Activated T-cell treated with anti-CD3 and anti-CD28 coated beads, Interleukin-2, amount 50 U/mL, for 48 hours (primary cell): ENCODE results near the gene TMEM236.
"Not testable (repeated sequence)": the region's sequence is repeated elsewhere in the genome, so short reads cannot be mapped to it uniquely, and the experiment has no call there.

Experiments
- DNase-seq, 2 experiments: peaks; one replicate each; pipeline ENCODE4 v3.0.0-alpha.2; 2020

TMEM236 gene, protein sequence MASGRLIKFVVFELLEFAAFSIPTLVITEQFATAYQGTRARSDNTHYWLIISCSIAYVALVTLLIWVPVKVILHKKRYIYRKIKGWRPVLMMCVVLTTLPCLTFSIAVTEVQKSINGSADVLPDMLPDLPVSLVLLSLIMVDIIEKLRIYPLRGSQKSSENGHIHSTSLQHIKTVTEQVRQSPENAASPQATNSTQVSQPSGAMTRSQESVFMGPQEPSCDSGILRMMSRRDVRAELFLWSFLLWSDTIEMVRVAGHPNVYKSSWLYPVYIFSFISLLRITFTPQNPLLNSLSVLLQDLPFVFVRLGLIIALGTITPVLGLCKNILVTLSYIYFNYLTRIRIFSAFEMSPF

DNA sequence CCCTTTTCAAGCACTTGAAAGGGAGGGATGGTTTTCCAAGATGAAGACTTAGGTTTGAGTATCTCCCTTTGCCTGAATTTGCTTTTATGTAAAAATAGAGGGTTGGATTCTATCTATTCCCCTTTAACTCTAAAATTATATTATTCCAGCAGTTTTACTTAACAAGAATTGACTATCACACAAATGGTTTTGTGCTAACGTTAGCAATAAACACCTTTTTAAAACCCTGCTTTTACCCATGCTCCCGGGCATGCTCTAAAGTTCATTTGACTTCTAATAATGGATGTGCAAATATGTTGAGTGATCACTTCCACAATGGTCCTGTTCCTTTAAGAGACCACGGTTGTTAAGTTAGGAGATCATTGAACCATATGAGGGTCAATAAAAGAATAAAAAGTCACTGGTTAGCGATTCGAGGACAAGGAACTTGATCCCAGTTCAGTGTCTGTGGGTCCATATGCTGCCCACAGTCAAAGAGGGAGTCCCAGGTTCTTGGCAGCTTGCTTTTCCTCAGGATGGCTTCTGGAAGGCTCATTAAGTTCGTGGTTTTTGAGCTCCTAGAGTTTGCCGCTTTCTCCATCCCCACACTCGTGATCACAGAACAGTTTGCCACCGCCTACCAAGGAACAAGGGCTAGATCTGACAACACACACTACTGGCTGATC is at the start of gene TMEM236:
TSS of gene TMEM236 (plus strand) at position 421 of the 665 bp plus-strand sequence. CDS start at position 516, 95 bp downstream.
- no peak for DNase-seq

- DNase-seq = no peak
Observed at GRCh38 chr10:17703706-17704105, 48.3 kb upstream of the TMEM236 start.

DNA sequence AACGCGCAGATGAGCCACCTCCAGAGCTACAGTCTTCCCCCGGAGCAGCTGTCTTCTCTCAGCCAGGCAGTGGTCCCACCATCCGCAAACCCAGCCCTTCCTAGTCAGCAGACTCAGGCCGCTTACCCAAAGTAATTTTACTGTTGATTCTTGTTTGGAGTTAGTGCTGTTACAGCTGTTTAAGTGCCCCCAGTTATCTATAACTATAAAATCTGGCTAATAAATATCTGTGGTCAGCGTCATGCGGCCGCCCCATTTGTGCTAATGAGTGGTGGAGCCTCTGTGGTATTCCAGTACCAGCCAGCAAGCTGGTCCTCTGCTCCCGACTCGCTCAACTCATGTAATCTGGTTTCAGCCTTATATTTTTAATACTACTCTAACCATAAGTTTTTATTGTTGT is 43.2 kb upstream of the TMEM236 start:
- no peak for DNase-seq

- no peak for DNase-seq
Observed at GRCh38 chr10:17709492-17709891, 42.5 kb upstream of the TMEM236 start.

- no peak for DNase-seq
Observed at GRCh38 chr10:17710181-17710580, 41.8 kb upstream of the TMEM236 start.

GRCh38 chr10:17712053-17712452 is 39.9 kb upstream of the TMEM236 start:
- no peak for DNase-seq

- DNase-seq = no peak
Observed at GRCh38 chr10:17712717-17713471, 39.1 kb upstream of the TMEM236 start.

- no peak for DNase-seq
Observed at GRCh38 chr10:17713758-17714157, 38.2 kb upstream of the TMEM236 start.

DNA sequence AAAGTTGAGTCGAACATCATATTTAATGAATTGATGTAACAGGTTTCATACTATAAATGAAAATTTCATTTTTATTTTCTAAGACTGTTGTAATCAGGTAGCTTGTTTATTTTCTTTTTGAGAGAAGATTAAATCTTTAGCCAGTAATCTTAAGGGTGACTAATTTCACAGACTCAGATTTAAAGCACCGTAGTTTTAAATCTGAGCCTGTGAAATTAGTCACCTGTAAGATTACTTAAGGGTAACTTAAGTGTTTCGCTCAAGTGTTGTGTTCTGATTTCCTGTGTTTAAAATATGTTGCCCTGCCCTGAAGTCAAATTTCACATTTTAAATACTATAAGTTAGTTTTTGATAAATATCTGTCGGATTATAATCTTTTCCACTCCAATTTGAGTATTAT is 35.8 kb upstream of the TMEM236 start:
- no peak for DNase-seq

GRCh38 chr10:17722317-17723014 is 29.5 kb upstream of the TMEM236 start:
- not testable (repeated sequence) for DNase-seq

DNA sequence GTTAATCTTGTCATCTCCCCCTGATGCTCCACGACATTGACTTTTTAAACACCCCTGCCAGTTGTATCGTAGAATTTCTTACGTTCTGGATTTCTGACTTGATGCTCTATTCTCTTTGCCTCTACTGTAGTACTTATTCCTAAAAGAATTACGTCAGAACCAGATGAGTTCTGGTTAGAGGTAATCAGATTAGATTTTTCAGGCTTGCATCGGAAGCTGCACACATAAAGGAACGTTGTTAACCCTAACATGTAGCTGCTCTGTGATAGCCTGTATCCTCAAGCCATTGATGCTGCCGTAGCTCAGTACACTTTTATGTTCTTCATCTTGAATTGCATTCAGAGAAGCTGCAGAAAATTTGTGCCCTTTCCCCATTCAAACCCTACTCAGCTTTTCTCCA is 26.3 kb upstream of the TMEM236 start:
- no peak for DNase-seq

DNA sequence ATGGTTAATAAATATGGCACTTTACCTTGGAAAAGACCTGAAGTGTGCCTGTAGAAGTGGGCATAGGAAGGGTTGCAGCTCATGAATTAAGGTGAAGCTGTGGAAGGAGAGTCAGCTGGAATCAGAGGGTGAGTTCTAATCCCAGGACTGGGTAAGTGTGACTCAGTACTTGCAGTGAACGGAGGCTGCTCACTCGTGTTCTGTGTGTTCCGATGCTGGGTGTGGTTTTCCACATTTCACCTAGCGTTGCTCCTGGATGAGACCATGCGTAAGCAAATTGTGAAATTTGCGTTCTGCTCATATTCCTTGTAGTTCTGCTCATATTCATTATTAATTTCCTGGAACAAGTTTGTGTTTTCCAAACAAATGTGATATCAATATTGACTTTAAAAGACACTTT is 22.4 kb upstream of the TMEM236 start:
- DNase-seq = no peak

- no peak for DNase-seq
Observed at GRCh38 chr10:17730667-17731066, 21.3 kb upstream of the TMEM236 start.

DNA sequence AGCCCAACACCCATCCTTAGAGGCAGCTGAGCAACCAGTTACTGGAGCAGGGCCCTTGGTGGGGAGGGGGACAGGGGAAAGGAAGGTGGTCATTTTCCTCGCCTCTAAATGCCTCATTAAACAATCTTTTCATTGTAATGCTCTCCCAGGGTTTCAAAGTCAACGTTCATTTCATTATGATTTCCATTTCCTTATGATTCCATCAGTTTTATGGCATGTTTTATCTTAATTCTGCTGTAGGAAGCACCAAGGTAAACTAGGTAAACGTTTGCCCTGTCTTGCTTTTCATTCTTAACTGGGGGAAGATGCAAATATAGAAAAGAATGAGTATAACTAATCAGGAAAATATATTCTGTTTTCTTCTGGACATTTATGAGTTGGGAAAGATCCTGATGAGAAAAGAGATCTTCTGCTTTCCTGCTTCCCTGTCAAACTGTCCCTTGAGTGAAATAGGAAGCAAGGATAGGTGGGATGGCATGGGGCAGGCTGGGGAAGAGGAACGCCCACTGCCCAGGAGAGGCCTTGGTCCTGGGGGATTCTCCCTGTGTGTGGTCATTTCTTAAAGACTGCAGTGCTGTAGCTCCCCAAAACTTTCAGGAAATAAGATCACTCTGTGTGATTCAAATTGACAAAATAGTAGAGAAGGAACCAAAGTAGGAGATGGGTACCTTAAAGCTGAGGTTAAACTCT is 20.5 kb upstream of the TMEM236 start:
- DNase-seq = no peak

DNA sequence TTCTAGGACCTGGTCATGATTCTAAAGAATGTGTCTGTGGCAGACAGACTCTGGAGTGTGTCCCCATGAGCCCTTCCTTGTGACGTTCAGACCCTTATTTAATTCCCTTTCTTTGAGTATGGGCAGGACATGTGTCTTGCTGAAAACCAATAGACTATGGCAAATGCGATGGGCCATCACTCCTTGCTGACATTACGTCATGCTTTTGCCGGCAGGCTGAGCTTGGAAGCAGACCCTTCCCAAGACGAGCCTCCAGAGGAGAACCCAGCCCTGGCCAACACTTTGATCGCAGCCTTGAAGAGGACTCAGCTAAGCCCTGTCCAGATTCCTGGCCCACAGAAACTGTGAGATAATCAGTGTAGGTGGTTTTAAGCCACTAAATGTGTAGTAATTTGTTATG is 18.4 kb upstream of the TMEM236 start:
- no peak for DNase-seq

- no peak for DNase-seq
Observed at GRCh38 chr10:17734432-17735080, 17.4 kb upstream of the TMEM236 start.

DNA sequence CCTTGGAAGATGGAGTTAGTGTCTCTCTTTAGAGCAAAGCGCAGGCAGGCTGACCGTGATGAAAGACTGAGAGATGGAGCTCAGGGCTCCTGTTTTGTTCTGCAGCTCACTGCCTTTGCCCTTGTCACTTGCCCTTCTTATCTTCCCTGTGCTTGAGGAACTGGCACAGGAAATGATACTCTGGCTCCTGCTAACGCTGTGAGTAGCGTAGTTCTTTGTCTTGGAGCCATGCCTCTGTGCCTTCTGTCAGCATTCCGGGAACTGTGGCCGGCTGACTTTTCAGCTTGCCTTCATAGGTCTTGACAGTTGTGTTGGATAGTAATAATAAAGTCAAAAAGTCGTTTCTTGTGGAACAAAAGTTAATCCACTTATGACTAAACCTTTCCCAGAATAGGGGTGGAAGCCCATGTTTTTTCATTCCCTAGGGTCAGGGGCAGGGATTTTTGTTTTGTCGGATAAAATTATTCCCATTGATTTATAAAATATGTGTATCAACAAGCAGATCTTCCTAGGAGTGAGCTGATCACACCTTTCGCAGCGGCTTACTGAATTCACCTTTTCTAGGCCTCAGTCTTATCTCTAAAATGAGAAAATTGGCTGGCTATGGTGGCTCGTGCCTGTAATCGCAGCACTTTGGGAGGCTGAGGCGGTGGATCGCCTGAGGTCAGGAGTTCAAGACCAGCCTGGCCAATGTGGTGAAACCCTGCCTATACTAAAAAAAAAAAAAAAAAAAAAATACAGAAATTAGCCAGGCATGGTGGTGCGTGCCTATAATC is 16.6 kb upstream of the TMEM236 start:
- DNase-seq = no peak

DNA sequence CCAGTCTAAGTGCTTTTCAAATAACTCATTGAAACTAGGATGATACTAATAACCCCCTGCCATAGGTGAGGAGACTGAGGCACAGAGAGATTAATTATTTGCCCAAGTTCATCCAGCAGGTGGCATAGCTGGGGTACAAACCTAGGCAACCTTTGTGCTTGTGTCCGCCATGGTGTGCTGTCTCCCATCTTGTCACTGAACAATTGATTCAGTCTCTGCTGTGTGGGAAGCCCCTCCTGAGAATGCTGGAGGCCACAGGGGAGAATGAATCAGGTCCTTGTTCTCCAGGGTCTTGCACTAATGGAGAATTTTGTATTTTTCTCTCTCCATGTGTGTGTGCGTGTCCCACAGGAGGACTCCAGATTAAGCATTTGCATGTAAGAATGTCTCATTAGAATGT is 15.8 kb upstream of the TMEM236 start:
- no peak for DNase-seq

GRCh38 chr10:17737027-17737965 is 14.7 kb upstream of the TMEM236 start:
- no peak for DNase-seq

- no peak for DNase-seq
Observed at GRCh38 chr10:17740668-17741067, 11.3 kb upstream of the TMEM236 start.
